Neural progenitor cell (in vitro differentiated cells): ENCODE results near the gene POU2AF2.

Experiments
- CTCF ChIP-seq: fragments of 200-600 bp; sonication (generic); IDR thresholded peaks from 2 replicates; pipeline ENCODE4 v1.5.1; 2017; ENCODE audit warnings: antibody characterized with exemption, mild to moderate bottlenecking
- EZH2 ChIP-seq: fragments of 200-600 bp; sonication (generic); IDR thresholded peaks from 2 replicates; pipeline ENCODE4 v1.6.1; 2017; ENCODE audit warnings: antibody characterized with exemption, mild to moderate bottlenecking, moderate library complexity
- EZH2phosphoT487 ChIP-seq: fragments of 200-600 bp; sonication (generic); IDR thresholded peaks from 2 replicates; pipeline ENCODE4 v1.6.1; 2017; ENCODE audit warnings: antibody characterized with exemption

- TF ChIP-seq CTCF, result no peak
- TF ChIP-seq EZH2, result no peak
- no peak for TF ChIP-seq EZH2phosphoT487
Measured at GRCh38 chr11:111231836-111232235, 13.7 kb upstream of the POU2AF2 start.
